Endothelial cell of umbilical vein (primary cell): ENCODE results near the gene TIMM29. TPM values are rescaled to one million over a fixed set of nuclear protein-coding genes. Genes with fewer than 3 reads are reported as not detected.

Experiments used
- BruUV-seq: library from RNA; stranded (reverse); fragments of 400-500 nt; replicated peaks from 2 replicates; lab custom pipeline; 2021; lab: Mats Ljungman, UMichigan
- CTCF ChIA-PET: fragments of 300-600, 350-600 bp; sonication (Branson Sonifier 250); formaldehyde crosslinking; loops from one replicate; lab custom pipeline; 2021; ENCODE audit warnings: antibody characterized with exemption, inconsistent platforms; lab: Charles Lee
- POLR2A ChIA-PET: fragments of 300-600, 350-600 bp; sonication (Branson Sonifier 250); formaldehyde crosslinking; loops from one replicate; lab custom pipeline; 2021; ENCODE audit warnings: antibody characterized with exemption, inconsistent platforms; lab: Charles Lee
- DNase-seq: peaks from one replicate; pipeline ENCODE4 v3.0.0-alpha.2; 2011; ENCODE audit warnings: low read depth, low spot score
- FAIRE-seq: peaks from 2 replicates; lab custom pipeline; 2011; peaks lifted over from hg19 to GRCh38; lab: Jason Lieb, UNC
- H2AFZ ChIP-seq: 2 replicates; pipeline ENCODE4 v1.6.0; 2012; ENCODE audit warnings: low read depth, low read length, control low read depth, inconsistent platforms
- H3K27ac ChIP-seq: 2 replicates; pipeline ENCODE4 v1.5.1; 2011; ENCODE audit warnings: low read depth, mild to moderate bottlenecking, control low read depth, low read length, moderate library complexity; ENCODE audit not compliant: insufficient read depth
- H3K27me3 ChIP-seq, 2 experiments: 2 replicates each; pipeline versions ENCODE4 v1.6.0 to v1.6.1; 2011; ENCODE audit warnings: low read length in 2 of 2, mixed read lengths in 1 of 2; ENCODE audit not compliant: control insufficient read depth in 2 of 2, insufficient read depth in 2 of 2
- H3K36me3 ChIP-seq, 2 experiments: 2 replicates in 1 of 2; 3 replicates in 1 of 2; pipeline ENCODE4 v1.5.1; 2011; ENCODE audit warnings: low read length in 2 of 2, mild to moderate bottlenecking in 1 of 2, moderate library complexity in 1 of 2; ENCODE audit not compliant: control insufficient read depth in 2 of 2, insufficient read depth in 2 of 2; ENCODE audit errors: extremely low read depth in 1 of 2
- H3K4me1 ChIP-seq: 3 replicates; pipeline ENCODE4 v1.5.1; 2011; ENCODE audit warnings: mild to moderate bottlenecking, low read length; ENCODE audit not compliant: control insufficient read depth, insufficient read depth; ENCODE audit errors: extremely low read depth
- H3K4me2 ChIP-seq: 2 replicates; pipeline ENCODE4 v1.6.1; 2011; ENCODE audit warnings: low read length, control low read depth, mixed read lengths; ENCODE audit not compliant: insufficient read depth
- H3K4me3 ChIP-seq, 3 experiments: fragments of 200-600 bp in 1 of 3; sonication (generic), shearing (Covaris generic) in 1 of 3; replicated peaks in 1 of 3; 2 replicates each; pipeline ENCODE4 v1.5.1; 2011 to 2016; ENCODE audit warnings: control low read depth in 3 of 3, low read length in 3 of 3, mild to moderate bottlenecking in 2 of 3, inconsistent platforms in 1 of 3, low read depth in 1 of 3, moderate library complexity in 1 of 3; ENCODE audit not compliant: insufficient read depth in 1 of 3
- H3K79me2 ChIP-seq: 2 replicates; pipeline ENCODE4 v1.6.0; 2012; ENCODE audit warnings: low read length, inconsistent platforms; ENCODE audit not compliant: control insufficient read depth, insufficient read depth
- H3K9ac ChIP-seq: replicated peaks from 2 replicates; pipeline ENCODE3; 2011; ENCODE audit warnings: low read length, control low read depth; ENCODE audit not compliant: insufficient read depth; ENCODE audit errors: extremely low read depth
- H3K9me1 ChIP-seq: replicated peaks from 3 replicates; pipeline ENCODE4 v1.6.0; 2011; ENCODE audit warnings: mild to moderate bottlenecking, low read length; ENCODE audit not compliant: control insufficient read depth, insufficient read depth; ENCODE audit errors: extremely low read depth
- H3K9me3 ChIP-seq: replicated peaks from 2 replicates; pipeline ENCODE4 v1.5.1; 2012; ENCODE audit warnings: low read length, inconsistent platforms; ENCODE audit not compliant: control insufficient read depth, insufficient read depth
- H4K20me1 ChIP-seq: replicated peaks from 2 replicates; pipeline ENCODE3; 2011; ENCODE audit warnings: mild to moderate bottlenecking, low read length; ENCODE audit not compliant: control insufficient read depth, insufficient read depth; ENCODE audit errors: extremely low read depth
- EZH2 ChIP-seq: IDR thresholded peaks from 2 replicates; pipeline ENCODE4 v1.6.1; 2012; ENCODE audit warnings: borderline replicate concordance, low read depth, mild to moderate bottlenecking, moderate library complexity, low read length, inconsistent platforms; ENCODE audit not compliant: severe bottlenecking
- FOS ChIP-seq: IDR thresholded peaks from 2 replicates; pipeline ENCODE4 v1.6.1; 2011; ENCODE audit warnings: mild to moderate bottlenecking, low read length, moderate library complexity, borderline replicate concordance; ENCODE audit not compliant: insufficient read depth
- GATA2 ChIP-seq: IDR thresholded peaks from 2 replicates; pipeline ENCODE4 v1.7.0; 2011; ENCODE audit warnings: low read depth, mild to moderate bottlenecking, moderate library complexity, mixed read lengths, low read length; ENCODE audit not compliant: insufficient read length, insufficient read depth
- JUN ChIP-seq: IDR thresholded peaks from 2 replicates; pipeline ENCODE4 v1.6.1; 2011; ENCODE audit warnings: borderline replicate concordance, low read depth; ENCODE audit not compliant: insufficient read length, insufficient read depth
- MYC ChIP-seq: IDR thresholded peaks from one replicate; pipeline ENCODE4 v1.6.1; 2011; ENCODE audit warnings: mild to moderate bottlenecking, low read depth, low read length
- POLR2A ChIP-seq: IDR thresholded peaks from 2 replicates; pipeline ENCODE4 v1.6.1; 2012; ENCODE audit warnings: low read depth, mild to moderate bottlenecking, control low read depth, low read length
- POLR2AphosphoS5 ChIP-seq: IDR thresholded peaks from 2 replicates; pipeline ENCODE4 v1.6.1; 2012; ENCODE audit warnings: low read depth, mild to moderate bottlenecking, control low read depth, low read length, moderate library complexity; ENCODE audit not compliant: insufficient read depth
- dilution Hi-C: fragments of 300-500 bp; cut with MboI; formaldehyde crosslinking; loops from one replicate; pipeline ENCODE4 v1.15.0; 2019; ENCODE audit warnings: low sequenced_read_pairs; ENCODE audit not compliant: extremely low pct_ligation_motif_present
- intact Hi-C: fragments of 100-400 bp; cut with micrococcal nuclease; formaldehyde crosslinking; loops from one replicate; pipeline ENCODE4 v1.10.0; 2022
- polyA plus RNA-seq, 4 experiments: library from polyadenylated mRNA; depleted of rRNA in 3 of 4; stranded (reverse) in 3 of 4; unstranded in 1 of 4; fragments of >200 nt; gene quantifications; 2 replicates each; pipeline versions ENCODE4 v1.2.1 to v1.2.3, GENCODE V29; 2011 to 2012; ENCODE audit warnings: missing spikeins in 1 of 4
- total RNA-seq: library from RNA; stranded (reverse); gene quantifications from 2 replicates; pipeline ENCODE4 v1.2.3, GENCODE V29; 2021
- TF ChIP-seq, protein P1 (sequence below): IDR thresholded peaks from 2 replicates; pipeline ENCODE4 v1.6.1; 2011; ENCODE audit not compliant: insufficient read depth, insufficient read length
- TF ChIP-seq, protein P2 (sequence below), 2 donors: IDR thresholded peaks; 1 replicate in 1 of 2; 2 replicates in 1 of 2; pipeline ENCODE4 v1.5.1; 2011; ENCODE audit warnings: low read length in 2 of 2, mild to moderate bottlenecking in 2 of 2, moderate library complexity in 2 of 2, control low read depth in 1 of 2, inconsistent platforms in 1 of 2, low read depth in 1 of 2; ENCODE audit not compliant: insufficient read depth in 1 of 2; ENCODE audit errors: extremely low read depth in 1 of 2

Gene TIMM29
- total and polyA plus RNA-seq, 2 donors (not counting 3 experiments of a cell fraction or from before 2014, with no cell fraction given): 10.7 to 20.6 TPM

DNA sequence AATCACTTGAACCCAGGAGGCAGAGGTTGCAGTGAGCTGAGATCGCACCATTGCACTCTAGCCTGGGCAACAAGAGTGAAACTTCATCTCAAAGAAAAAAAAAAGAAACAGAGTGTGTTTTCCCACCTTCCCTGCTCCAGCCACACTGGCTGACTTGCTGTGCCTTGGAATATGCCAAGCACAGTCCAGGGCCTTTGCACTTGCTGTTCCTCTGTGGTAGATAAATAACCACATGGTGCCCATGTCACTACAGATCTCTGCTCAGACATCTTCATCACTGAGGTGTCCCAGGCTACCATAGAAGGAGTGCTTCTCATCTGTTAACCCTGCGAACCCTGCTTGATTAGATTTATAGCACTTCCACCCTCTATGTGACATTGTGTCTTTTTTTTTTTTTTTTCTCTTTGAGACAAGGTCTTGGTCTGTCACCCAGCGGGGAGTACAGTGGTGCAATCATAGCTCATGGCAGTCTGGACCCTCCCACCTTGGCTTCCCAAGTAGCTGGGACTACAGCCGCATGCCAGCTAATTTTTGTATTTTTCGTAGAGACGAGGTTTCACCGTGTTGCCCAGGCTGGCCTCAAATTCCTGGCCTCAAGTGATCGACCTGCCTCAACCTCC lies 42.6 kb downstream of the TIMM29 start:
- H3K9me3 ChIP-seq: no peaks in the 10 kb centered on the region
- FAIRE-seq: no peak
- peaks cover 7% of the 10 kb centered on the region for H3K4me1 ChIP-seq
- no peak overlapping the region for H3K9ac ChIP-seq
- no peaks in the 10 kb centered on the region for H3K36me3 ChIP-seq
- no TSS peak for BruUV-seq
- dilution Hi-C loops (no loop called here), intact Hi-C loops (no loop called here)
- ChIA-PET CTCF (interaction anchor here (1.9 kb wide), 1 partner anchor 29 kb away, joined by 12 read pairs; no protein-coding TSS in a partner anchor), POLR2A (no interaction called here)
- peaks cover 91% of the 10 kb centered on the region for H3K79me2 ChIP-seq
- no peak for TF ChIP-seq JUN
- no peak for TF ChIP-seq POLR2A
- TF ChIP-seq FOS: no peak
- no peak for TF ChIP-seq MYC
- TF ChIP-seq, protein P1, sequence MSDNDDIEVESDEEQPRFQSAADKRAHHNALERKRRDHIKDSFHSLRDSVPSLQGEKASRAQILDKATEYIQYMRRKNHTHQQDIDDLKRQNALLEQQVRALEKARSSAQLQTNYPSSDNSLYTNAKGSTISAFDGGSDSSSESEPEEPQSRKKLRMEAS: no peak
- TF ChIP-seq POLR2AphosphoS5: no peak
- TF ChIP-seq GATA2: no peak
- TF ChIP-seq, protein P2, sequence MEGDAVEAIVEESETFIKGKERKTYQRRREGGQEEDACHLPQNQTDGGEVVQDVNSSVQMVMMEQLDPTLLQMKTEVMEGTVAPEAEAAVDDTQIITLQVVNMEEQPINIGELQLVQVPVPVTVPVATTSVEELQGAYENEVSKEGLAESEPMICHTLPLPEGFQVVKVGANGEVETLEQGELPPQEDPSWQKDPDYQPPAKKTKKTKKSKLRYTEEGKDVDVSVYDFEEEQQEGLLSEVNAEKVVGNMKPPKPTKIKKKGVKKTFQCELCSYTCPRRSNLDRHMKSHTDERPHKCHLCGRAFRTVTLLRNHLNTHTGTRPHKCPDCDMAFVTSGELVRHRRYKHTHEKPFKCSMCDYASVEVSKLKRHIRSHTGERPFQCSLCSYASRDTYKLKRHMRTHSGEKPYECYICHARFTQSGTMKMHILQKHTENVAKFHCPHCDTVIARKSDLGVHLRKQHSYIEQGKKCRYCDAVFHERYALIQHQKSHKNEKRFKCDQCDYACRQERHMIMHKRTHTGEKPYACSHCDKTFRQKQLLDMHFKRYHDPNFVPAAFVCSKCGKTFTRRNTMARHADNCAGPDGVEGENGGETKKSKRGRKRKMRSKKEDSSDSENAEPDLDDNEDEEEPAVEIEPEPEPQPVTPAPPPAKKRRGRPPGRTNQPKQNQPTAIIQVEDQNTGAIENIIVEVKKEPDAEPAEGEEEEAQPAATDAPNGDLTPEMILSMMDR (IDR thresholded peaks at IDR 0.05; ENCODE audit: extremely low read depth in 1 of 2, insufficient read depth in 1 of 2, low read depth in 1 of 2, low read length in 2 of 2): no peak
- TF ChIP-seq EZH2: no peak
- no peak overlapping the region for H3K4me3 ChIP-seq
- H3K9me1 ChIP-seq: no peaks in the 10 kb centered on the region
- no peaks in the 10 kb centered on the region for H3K27me3 ChIP-seq
- DNase-seq: no peak
- H2AFZ ChIP-seq: no peak overlapping the region
- H3K27ac ChIP-seq: no peak overlapping the region
- H3K4me2 ChIP-seq: no peak overlapping the region
- no peaks in the 10 kb centered on the region for H4K20me1 ChIP-seq
